Activated CD4-positive, alpha-beta T cell treated with anti-CD3 and anti-CD28 coated beads, Interleukin-2, amount 10 ng/mL, durations not matched to agents 24 days and 14 days (primary cell): ENCODE data around the gene GADL1. TPM values are rescaled to one million over a fixed set of nuclear protein-coding genes. Genes with fewer than 3 reads are reported as not detected.

Source experiments
- DNase-seq: peaks from one replicate; pipeline ENCODE4 v3.0.0; 2022
- H3K27ac Mint-ChIP-seq: one replicate; pipeline ENCODE4 v1.8.0; 2022; ENCODE audit warnings: mild to moderate bottlenecking, mixed read lengths
- H3K27me3 Mint-ChIP-seq: one replicate; pipeline ENCODE4 v1.8.0; 2022; ENCODE audit warnings: mixed read lengths
- H3K36me3 Mint-ChIP-seq: one replicate; pipeline ENCODE4 v1.8.0; 2022; ENCODE audit warnings: low read depth, mild to moderate bottlenecking, mixed read lengths
- H3K4me1 Mint-ChIP-seq: one replicate; pipeline ENCODE4 v1.8.0; 2021; ENCODE audit warnings: mixed read lengths
- H3K4me3 Mint-ChIP-seq: one replicate; pipeline ENCODE4 v1.8.0; 2022; ENCODE audit warnings: mild to moderate bottlenecking, moderate library complexity, mixed read lengths
- H3K9me3 Mint-ChIP-seq: one replicate; pipeline ENCODE4 v1.8.0; 2021; ENCODE audit warnings: mixed read lengths
- intact Hi-C: fragments of 100-400 bp; cut with micrococcal nuclease; formaldehyde crosslinking; loops from one replicate; pipeline ENCODE4 v1.15.1; 2023
- total RNA-seq: library from RNA; stranded (reverse); gene quantifications from 2 replicates; pipeline ENCODE4 v1.2.3, GENCODE V29; 2022

GADL1 gene
- total RNA-seq, 1 donor from 2014 or later: not detected

DNA sequence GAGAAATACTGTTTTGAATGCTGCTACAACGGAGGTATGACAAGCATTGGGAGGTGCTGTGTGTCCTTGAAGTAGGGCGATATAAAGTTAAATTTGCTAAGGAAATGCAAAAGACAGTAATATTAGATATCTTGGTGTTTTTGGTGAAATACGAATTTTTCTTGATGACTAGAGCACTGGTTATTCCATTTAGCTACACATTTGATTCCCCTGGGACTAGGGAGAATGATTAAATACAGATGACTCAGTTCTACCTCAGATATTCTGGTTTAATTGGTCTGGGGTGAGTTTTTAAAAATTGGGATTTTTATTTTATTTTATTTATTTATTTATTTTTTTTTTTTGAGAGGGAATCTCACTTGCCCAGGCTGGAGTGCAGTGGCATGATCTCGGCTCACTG lies 18.7 kb upstream of the GADL1 start:
- Mint-ChIP-seq H3K27ac (no peak overlapping the region), H3K4me3 (no peak overlapping the region), H3K36me3 (no peaks in the 10 kb centered on the region), H3K4me1 (no peaks in the 10 kb centered on the region), H3K27me3 (peaks cover 2% of the 10 kb centered on the region), H3K9me3 (no peaks in the 10 kb centered on the region)
- intact Hi-C loops: no loop called here
- no peak for DNase-seq

DNA sequence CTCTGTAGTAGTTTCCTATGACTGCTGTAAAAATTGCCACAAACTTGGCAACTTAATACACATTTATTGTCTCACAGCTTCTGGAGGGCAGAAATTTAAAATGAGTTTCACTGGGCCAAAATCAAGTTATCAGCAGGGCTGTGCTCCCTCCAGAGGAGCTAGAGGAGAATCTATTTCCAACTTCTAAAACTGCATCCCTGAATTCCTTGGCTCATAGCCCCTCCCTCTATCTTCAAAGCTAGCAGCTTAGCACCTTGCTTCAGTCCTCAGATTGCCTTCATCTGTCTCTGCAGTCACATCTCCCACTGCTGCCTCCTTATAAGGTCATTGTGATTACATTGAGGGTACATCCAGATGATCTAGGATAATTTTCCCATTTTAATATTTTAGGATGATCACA lies 17.8 kb upstream of the GADL1 start:
- Mint-ChIP-seq H3K4me3 (no peak overlapping the region), H3K36me3 (no peaks in the 10 kb centered on the region), H3K4me1 (no peaks in the 10 kb centered on the region), H3K27me3 (peaks cover 2% of the 10 kb centered on the region), H3K27ac (no peak overlapping the region), H3K9me3 (no peaks in the 10 kb centered on the region)
- intact Hi-C loops: no loop called here
- no peak for DNase-seq

DNA sequence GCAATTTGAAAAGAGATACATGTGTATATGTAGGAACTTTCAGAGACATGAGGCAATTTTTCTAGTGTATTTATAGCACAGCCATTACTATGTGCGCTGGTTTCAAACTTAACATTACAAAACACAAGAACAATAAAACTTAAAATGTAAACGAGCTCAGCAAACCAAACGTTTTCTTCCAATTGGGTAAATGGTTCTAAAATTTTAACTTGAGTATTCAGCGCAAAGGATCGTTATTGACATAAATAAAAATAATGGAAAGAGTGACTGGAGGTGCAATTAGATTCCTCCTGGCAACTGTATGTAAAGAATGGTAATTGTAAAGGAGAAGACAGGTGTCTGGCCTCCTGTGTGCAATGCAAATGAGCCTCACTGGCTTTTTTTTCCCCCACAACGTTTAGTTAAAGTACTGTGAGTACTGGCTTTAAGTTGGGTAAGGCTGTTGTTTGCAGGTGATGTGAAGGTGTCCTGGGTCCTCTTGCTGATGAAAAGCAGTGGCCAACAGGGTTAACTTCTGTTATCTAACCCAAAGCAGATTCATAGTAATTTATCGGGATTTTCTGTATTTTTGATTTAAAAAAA lies 14.1 kb upstream of the GADL1 start:
- intact Hi-C loops: no loop called here
- Mint-ChIP-seq H3K4me3 (no peak overlapping the region), H3K4me1 (no peaks in the 10 kb centered on the region), H3K27me3 (peaks cover 2% of the 10 kb centered on the region), H3K27ac (no peak overlapping the region), H3K36me3 (no peaks in the 10 kb centered on the region), H3K9me3 (peaks cover 5% of the 10 kb centered on the region)
- no peak for DNase-seq

DNA sequence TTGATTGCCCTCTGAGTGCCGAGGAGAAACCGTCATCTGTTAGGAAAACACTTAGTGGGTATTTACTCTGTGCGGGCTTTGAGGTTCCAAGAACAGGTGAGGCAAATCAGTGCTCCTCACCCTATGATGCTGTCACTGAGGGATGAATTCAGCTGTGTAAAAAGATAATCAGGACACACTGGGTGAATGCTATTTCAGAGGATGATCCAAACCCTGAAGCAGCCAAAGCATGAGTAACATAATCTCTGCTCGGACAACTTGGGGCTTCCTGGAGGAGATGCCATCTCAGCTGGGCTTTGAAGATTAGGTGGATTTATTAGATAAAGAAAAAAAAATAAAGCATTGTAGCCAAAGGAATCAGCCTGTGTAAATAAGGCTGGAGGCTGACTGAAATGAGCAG lies 10.5 kb upstream of the GADL1 start:
- H3K27ac Mint-ChIP-seq: no peak overlapping the region
- intact Hi-C loops: no loop called here
- H3K9me3 Mint-ChIP-seq: peaks cover 11% of the 10 kb centered on the region
- no peaks in the 10 kb centered on the region for H3K36me3 Mint-ChIP-seq
- DNase-seq: no peak
- H3K4me3 Mint-ChIP-seq: no peak overlapping the region
- no peaks in the 10 kb centered on the region for H3K4me1 Mint-ChIP-seq
- H3K27me3 Mint-ChIP-seq: no peaks in the 10 kb centered on the region

DNA sequence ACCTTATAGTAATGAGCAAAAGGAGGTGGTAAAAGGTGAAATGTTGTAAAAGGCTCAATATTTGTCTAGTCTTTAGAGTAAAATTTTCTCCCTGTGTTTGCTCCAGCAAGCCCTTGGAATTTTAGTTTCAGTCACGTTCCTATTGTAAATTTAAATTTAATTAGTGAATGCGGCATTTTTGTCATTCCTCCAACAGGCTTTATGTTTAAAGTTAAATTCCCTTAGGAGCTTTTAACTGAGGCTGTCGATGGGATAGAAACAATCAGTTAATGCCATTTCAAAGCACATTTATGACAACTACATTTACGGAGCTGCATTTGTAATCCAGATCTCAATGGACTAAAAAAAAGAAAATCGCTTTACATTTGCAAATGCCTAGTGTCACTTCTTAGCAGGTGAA lies 868 bp upstream of the GADL1 start:
- Mint-ChIP-seq H3K27ac (no peak overlapping the region), H3K9me3 (peaks cover 4% of the 10 kb centered on the region), H3K4me3 (no peak overlapping the region), H3K4me1 (peaks cover 10% of the 10 kb centered on the region), H3K36me3 (no peaks in the 10 kb centered on the region), H3K27me3 (peaks cover 52% of the 10 kb centered on the region)
- DNase-seq: no peak
- intact Hi-C loops: no loop called here

DNA sequence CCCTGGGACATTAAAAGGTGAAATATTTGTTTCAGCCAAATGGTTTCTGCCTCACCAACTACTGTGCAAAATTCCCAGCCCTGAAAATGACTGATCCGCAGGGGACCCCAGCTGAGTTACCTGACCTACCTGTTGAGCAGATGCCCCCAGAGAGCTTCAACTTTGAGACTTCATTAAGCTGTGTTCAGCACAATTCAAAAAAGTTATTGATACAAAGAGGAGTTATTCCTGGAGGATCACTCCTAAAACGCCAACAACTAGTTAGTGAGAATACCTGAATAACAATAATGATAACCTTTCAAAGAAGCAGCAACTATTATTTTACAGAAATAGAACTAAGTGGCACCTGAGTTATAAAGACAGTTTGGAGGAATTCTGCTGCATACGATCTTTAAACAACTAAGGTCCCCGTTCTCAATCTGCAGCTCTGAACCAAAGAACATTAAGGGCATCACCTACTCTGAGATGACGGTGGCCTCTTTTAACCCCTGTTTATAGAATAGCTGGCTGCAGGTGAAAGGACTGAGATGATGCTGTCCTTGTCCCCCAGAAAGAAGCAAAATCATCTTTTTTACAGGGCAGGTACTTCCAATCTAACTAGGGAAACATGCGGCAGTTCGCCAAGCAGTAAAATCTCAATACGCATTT lies 659 bp downstream of the GADL1 start:
- Mint-ChIP-seq H3K27me3 (peaks cover 58% of the 10 kb centered on the region), H3K27ac (no peak overlapping the region), H3K36me3 (no peaks in the 10 kb centered on the region), H3K9me3 (no peaks in the 10 kb centered on the region), H3K4me3 (peak overlapping the region; percentile 77), H3K4me1 (peaks cover 10% of the 10 kb centered on the region)
- DNase-seq: no peak
- intact Hi-C loops: no loop called here

DNA sequence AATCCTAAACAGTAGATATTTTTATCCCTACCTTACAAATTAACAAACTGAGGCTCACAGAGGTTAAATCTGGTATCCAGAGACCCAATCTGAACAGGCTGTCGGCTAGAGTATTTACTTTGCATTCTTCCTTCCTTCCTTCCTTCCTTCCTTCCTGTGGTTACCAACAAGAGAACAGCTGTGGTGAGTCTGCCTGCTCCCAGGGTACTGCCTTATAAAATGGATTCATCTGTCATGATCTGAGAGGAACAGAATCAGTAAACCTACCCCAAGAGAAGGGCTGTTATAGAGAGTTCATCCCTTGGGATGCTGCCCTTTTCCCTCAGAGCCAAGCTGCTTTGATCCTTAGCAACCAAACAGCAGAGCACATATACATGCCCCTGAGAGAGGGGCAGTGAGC lies 3.6 kb downstream of the GADL1 start:
- Mint-ChIP-seq H3K9me3 (peaks cover 3% of the 10 kb centered on the region), H3K27ac (no peak overlapping the region), H3K27me3 (peaks cover 57% of the 10 kb centered on the region), H3K4me3 (no peak overlapping the region), H3K36me3 (no peaks in the 10 kb centered on the region), H3K4me1 (peaks cover 10% of the 10 kb centered on the region)
- intact Hi-C loops: no loop called here
- DNase-seq: no peak

DNA sequence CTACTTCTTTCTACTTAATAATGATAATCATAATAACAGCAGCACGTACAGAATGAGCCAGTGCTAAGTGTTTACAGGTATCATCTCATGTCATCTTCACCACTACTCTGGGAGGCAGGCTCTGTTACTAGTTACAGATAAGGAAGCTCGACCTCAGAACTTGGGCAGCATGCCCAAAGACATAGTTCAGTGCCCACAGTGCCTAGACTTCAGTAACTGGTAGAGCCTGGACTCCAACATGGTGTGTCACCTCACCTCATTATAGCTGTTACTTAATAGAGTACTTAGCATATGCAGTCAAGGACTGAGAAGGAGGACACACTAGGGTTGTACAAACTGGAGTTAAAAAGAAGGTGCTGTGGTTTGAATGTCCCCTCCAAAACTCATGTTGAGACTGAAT lies 7.6 kb downstream of the GADL1 start:
- H3K4me3 Mint-ChIP-seq: no peak overlapping the region
- H3K27ac Mint-ChIP-seq: no peak overlapping the region
- H3K27me3 Mint-ChIP-seq: peaks cover 36% of the 10 kb centered on the region
- DNase-seq: no peak
- H3K9me3 Mint-ChIP-seq: peaks cover 8% of the 10 kb centered on the region
- peaks cover 7% of the 10 kb centered on the region for H3K4me1 Mint-ChIP-seq
- intact Hi-C loops: no loop called here
- H3K36me3 Mint-ChIP-seq: no peaks in the 10 kb centered on the region

DNA sequence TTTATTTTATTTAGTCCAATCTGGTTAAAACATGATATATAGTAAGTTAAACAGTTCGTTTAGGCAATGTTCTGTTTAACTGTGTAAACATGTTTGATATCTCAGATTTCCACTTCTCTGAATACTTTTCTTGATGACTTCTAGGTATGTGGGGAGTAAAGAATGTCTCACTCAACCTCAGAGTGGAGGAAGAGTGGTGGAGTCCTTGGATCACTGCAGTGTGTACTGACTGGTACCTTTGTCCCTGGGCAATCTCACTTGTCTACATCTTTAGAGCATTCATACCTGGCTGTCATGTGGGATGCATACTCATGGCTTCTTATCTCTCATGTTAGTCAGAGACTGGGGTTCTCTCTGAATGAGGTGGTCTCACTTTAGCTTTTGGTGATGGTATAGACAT lies 15.6 kb downstream of the GADL1 start:
- H3K9me3 Mint-ChIP-seq: peaks cover 9% of the 10 kb centered on the region
- no peak overlapping the region for H3K27ac Mint-ChIP-seq

DNA sequence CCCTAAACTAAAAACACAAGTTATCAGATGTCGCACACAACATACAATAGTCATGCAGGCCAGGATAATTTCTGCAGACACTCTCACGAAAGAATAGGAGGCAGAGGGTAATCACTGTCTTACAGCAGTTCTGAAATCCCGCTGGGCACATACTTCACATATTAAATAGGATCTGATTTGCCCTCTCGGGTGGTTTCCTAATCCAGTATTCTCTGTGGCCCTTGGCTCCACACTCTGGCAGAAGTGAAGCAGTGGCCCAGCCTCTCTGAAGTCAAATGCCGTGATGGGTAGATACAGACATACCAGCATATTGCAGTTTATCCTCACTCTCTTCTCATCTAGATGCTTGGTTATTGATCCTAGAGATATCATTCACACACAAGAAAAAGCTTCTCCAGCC lies 19.0 kb downstream of the GADL1 start:
- intact Hi-C loops: no loop called here
- DNase-seq: no peak
- Mint-ChIP-seq H3K27ac (no peak overlapping the region), H3K36me3 (no peaks in the 10 kb centered on the region), H3K4me3 (no peak overlapping the region), H3K9me3 (peaks cover 5% of the 10 kb centered on the region), H3K4me1 (no peaks in the 10 kb centered on the region), H3K27me3 (peaks cover 16% of the 10 kb centered on the region)

More for the DNA sequence above, 15.6 kb downstream of the GADL1 start:
- H3K27me3 Mint-ChIP-seq: peaks cover 20% of the 10 kb centered on the region
- no peaks in the 10 kb centered on the region for H3K4me1 Mint-ChIP-seq
- no peak overlapping the region for H3K4me3 Mint-ChIP-seq
- intact Hi-C loops: no loop called here
- DNase-seq: no peak
- H3K36me3 Mint-ChIP-seq: no peaks in the 10 kb centered on the region

DNA sequence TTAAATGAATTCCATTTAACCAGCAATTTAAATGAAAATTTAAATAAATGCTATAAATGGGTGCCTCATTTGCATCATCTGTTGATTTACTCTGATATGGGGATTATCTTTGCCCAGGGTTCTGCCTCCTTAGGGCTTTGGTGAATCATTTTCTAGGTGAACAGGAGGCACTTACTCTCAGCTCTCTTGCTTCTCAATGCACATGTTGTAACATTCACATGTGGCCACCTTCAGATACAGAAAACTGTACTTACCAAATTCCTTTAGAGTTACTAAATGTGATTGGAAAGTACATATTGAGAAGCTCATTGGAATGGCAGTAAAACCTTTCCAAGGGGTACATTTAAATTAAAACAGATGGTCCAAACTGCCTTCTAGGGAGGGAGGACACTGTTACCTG lies 20.8 kb downstream of the GADL1 start:
- H3K9me3 Mint-ChIP-seq: no peaks in the 10 kb centered on the region
- H3K27ac Mint-ChIP-seq: no peak overlapping the region
- H3K4me1 Mint-ChIP-seq: no peaks in the 10 kb centered on the region
- no peak for DNase-seq
- H3K27me3 Mint-ChIP-seq: peaks cover 16% of the 10 kb centered on the region
- intact Hi-C loops: no loop called here
- no peaks in the 10 kb centered on the region for H3K36me3 Mint-ChIP-seq
- H3K4me3 Mint-ChIP-seq: no peak overlapping the region

DNA sequence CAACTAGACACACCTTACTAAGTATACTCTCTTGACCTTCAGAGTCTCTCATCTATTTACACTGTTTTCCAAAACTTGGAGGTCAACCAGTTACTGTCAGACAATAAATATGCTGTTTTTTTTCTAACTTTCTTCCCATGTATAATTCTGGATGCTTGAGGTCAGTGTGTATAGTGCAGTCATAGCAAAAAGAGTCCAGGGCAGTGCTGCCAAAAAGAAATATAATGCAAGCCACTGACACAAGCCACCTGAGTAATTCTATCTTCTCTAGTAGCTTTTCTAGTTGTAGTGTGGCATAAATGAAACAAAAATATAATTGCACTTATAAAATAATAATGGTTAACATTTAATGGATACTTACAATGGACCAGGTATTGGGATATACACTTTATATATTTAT lies 21.6 kb downstream of the GADL1 start:
- no peaks in the 10 kb centered on the region for H3K36me3 Mint-ChIP-seq
- no peak overlapping the region for H3K27ac Mint-ChIP-seq
- H3K27me3 Mint-ChIP-seq: peaks cover 16% of the 10 kb centered on the region

DNA sequence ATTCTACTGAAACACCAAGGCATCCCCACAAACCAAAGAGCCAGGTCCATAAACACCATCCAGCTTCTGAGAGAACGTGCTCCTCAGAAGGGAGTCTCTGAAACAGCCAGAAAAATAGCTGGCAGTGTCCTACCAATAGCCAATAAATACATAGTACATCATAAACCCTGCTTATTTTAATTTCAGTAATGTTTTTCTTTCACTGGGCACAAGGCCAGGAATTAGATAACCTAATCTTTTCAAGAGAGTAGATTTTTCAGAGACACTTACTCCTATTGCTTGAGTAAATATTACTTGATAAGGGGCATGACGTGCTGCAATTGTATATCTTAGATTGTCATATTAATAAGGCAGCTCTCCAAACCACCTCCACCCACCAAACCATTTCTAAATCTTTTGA lies 22.7 kb downstream of the GADL1 start:
- Mint-ChIP-seq H3K27ac (no peak overlapping the region), H3K4me3 (no peak overlapping the region), H3K27me3 (peaks cover 17% of the 10 kb centered on the region), H3K36me3 (no peaks in the 10 kb centered on the region), H3K4me1 (no peaks in the 10 kb centered on the region), H3K9me3 (no peaks in the 10 kb centered on the region)
- no peak for DNase-seq
- intact Hi-C loops: no loop called here

More for the DNA sequence above, 21.6 kb downstream of the GADL1 start:
- H3K4me3 Mint-ChIP-seq: no peak overlapping the region
- no peak for DNase-seq
- no peaks in the 10 kb centered on the region for H3K4me1 Mint-ChIP-seq
- intact Hi-C loops: no loop called here
- no peaks in the 10 kb centered on the region for H3K9me3 Mint-ChIP-seq

DNA sequence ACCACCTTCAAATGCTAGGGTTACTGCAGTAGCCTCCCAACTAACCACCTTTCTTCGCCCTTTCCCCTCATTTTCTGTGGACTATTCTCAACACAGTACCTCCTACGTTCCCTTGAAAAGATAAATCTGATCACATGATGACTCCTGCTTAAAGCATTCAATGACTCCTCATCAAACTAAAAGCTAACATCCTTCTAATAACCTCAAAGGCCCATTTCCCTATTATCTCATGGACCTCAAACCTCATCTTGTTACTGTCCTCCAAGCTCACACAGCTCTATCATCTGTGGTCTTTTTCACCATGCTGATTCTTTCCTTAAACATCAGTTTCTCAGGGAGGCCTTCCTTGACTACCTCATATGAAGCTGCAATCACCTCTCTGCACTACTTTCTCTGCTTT lies 29.6 kb downstream of the GADL1 start:
- Mint-ChIP-seq H3K4me3 (no peak overlapping the region), H3K4me1 (no peaks in the 10 kb centered on the region), H3K36me3 (no peaks in the 10 kb centered on the region), H3K27ac (no peak overlapping the region), H3K27me3 (peaks cover 17% of the 10 kb centered on the region), H3K9me3 (no peaks in the 10 kb centered on the region)
- no peak for DNase-seq
- intact Hi-C loops: no loop called here

DNA sequence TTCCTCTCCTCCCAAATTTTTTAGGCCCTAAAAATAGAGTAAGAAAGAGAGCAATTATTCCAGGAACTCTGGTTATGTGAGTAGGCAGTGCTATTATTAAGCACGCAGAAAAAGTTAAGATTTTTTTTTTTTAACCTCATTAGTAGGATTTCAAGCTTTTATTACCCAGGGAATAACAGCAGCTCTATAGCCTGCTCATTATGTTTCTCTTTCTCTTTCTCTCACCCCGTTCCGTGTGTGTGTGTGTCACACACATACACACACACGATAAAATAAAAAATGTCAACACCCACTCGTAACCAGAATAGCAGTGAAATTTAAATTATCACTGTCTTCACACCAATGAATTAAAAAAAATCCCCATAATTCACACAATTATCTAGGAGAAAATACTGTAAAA lies 30.3 kb downstream of the GADL1 start:
- DNase-seq: no peak
- no peak overlapping the region for H3K27ac Mint-ChIP-seq
- no peaks in the 10 kb centered on the region for H3K36me3 Mint-ChIP-seq
- H3K4me1 Mint-ChIP-seq: no peaks in the 10 kb centered on the region
- H3K4me3 Mint-ChIP-seq: no peak overlapping the region
- peaks cover 17% of the 10 kb centered on the region for H3K27me3 Mint-ChIP-seq
- H3K9me3 Mint-ChIP-seq: no peaks in the 10 kb centered on the region
- intact Hi-C loops: no loop called here
